Effector memory CD4-positive, alpha-beta T cell (primary cell): Measurements from ENCODE around the gene TREX2.

Experiments used
- DNase-seq, 3 donors: peaks; one replicate each; pipeline ENCODE4 v3.0.0-alpha.2; 2020
- H3K27ac ChIP-seq: 2 replicates; pipeline ENCODE4 v1.7.0; 2013; ENCODE audit warnings: mild to moderate bottlenecking, low read length, moderate library complexity; ENCODE audit not compliant: insufficient read depth, poor library complexity, severe bottlenecking
- H3K27me3 ChIP-seq: replicated peaks from 2 replicates; pipeline ENCODE4 v1.7.0; 2013; ENCODE audit warnings: mild to moderate bottlenecking, low read length; ENCODE audit not compliant: insufficient read depth, control insufficient read depth, poor library complexity, severe bottlenecking
- H3K36me3 ChIP-seq: 2 replicates; pipeline ENCODE4 v1.7.0; 2013; ENCODE audit warnings: mild to moderate bottlenecking, low read length, moderate library complexity; ENCODE audit not compliant: control insufficient read depth, insufficient read depth
- H3K4me1 ChIP-seq: 2 replicates; pipeline ENCODE4 v1.7.0; 2013; ENCODE audit warnings: low read length, mild to moderate bottlenecking; ENCODE audit not compliant: control insufficient read depth, insufficient read depth, poor library complexity, severe bottlenecking
- H3K4me3 ChIP-seq: 2 replicates; pipeline ENCODE4 v1.7.0; 2013; ENCODE audit warnings: low read length, low read depth, mild to moderate bottlenecking; ENCODE audit not compliant: insufficient read depth, poor library complexity, severe bottlenecking
- H3K9me3 ChIP-seq: 2 replicates; pipeline ENCODE4 v1.7.0; 2013; ENCODE audit warnings: mild to moderate bottlenecking, low read length, moderate library complexity; ENCODE audit not compliant: control insufficient read depth

The TREX2 gene

DNA sequence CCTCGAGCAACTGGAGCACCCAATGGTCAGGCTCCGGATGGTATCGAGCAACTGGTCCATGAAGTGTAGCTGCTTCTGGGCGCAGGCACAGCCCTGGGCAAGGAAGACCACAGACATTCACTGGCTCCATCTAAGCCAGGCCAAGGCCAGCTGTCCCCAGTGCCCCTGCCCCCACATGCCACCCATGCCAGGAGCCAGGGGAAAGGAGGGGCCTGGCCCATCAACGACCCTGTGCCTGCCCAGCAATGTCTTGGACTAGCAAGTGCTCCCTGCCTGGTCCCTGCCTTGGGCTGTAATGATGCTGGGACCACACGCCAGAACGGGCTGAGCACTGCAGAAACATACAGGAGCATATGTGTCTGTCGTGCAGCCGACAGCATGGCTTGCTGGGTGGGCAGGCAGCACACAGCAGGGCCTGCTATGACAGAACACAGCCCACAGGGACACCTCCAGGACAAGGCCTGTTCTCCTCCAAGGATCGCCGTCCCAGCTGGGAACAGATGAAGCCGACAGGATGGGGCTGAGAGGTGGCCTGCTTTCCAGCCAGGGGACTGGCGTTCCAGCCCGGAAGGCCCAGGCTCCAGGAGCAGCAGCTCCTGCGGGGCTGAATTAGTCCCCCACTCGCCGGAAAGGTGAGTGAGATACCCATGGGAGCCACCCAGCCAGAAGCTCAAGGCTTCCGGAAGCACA, 11.4 kb upstream of the TREX2 start:
- Histone ChIP-seq H3K4me1 (no peaks in the 10 kb centered on the region), H3K27me3 (no peaks in the 10 kb centered on the region), H3K4me3 (no peak overlapping the region), H3K9me3 (no peaks in the 10 kb centered on the region), H3K27ac (no peak overlapping the region), H3K36me3 (peaks cover 8% of the 10 kb centered on the region)
- DNase-seq: no peak

DNA sequence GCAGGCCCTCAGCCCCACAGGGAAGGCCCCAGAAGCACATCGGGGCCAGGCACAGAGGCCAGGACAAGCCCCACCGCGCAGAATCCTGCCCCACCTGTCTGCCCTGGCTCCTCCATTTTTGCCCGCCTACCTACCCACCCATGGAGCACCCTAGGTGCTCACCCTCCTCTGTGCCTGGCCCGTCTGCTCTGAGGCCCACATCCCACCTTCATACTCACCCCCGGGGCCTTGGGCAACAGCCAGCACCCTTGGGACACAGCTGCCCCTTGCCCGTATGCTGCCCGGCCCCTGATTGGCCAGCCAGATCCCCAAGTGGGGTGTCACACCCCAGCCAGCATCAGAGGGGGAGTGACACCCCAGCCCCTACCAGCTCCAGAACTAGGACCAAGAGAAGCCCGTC, 10.8 kb upstream of the TREX2 start:
- no peak overlapping the region for H3K4me3 ChIP-seq
- peaks cover 8% of the 10 kb centered on the region for H3K36me3 ChIP-seq
- H3K27me3 ChIP-seq: no peaks in the 10 kb centered on the region
- no peak overlapping the region for H3K27ac ChIP-seq
- H3K4me1 ChIP-seq: no peaks in the 10 kb centered on the region
- no peak for DNase-seq
- no peaks in the 10 kb centered on the region for H3K9me3 ChIP-seq

DNA sequence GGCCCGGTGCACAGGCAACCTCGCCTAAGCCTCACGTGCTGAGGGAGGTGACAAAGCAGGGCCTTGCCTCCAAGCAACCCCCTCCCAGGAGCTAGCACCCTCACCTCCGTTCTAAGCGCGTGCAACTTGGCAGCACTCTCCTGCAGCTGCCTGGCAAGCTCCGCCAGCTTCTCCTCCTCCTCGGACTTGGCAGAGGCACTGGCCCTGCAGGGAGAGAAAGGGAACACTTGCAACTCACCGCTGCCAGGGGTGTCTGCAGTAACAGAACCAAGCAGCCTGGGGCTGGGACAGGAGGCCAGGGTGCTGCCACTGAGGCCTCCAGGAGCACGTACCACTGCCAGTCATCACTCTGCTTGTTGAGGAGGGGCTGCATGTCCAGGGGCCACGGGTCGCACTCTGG, 10.3 kb upstream of the TREX2 start:
- no peak for DNase-seq
- no peak overlapping the region for H3K4me3 ChIP-seq
- H3K27me3 ChIP-seq: no peaks in the 10 kb centered on the region
- H3K9me3 ChIP-seq: no peaks in the 10 kb centered on the region
- H3K27ac ChIP-seq: no peak overlapping the region
- H3K36me3 ChIP-seq: peaks cover 8% of the 10 kb centered on the region
- H3K4me1 ChIP-seq: no peaks in the 10 kb centered on the region

DNA sequence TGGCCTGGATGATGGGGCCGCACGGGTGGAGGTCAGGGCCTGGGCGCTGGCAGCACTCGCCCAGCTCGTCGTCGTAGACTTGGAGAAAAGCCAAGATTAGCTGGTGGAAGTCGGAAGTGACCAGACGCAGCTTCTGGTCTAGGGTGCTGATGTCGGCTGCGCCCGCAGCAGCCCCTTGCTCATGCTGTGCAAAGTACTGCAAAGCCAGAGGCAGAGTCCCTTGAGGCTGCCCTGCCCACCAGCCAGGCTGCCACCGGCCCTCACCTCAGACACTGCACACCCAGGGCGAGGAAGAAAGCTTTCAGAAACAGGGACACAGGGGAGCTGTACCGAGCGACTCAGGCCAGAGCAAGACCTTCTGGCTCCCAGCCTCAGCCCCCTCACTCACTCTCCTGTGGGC, 9.7 kb upstream of the TREX2 start:
- Histone ChIP-seq H3K27me3 (no peaks in the 10 kb centered on the region), H3K9me3 (no peaks in the 10 kb centered on the region), H3K36me3 (peaks cover 8% of the 10 kb centered on the region), H3K27ac (no peak overlapping the region), H3K4me1 (no peaks in the 10 kb centered on the region), H3K4me3 (no peak overlapping the region)
- DNase-seq: no peak

DNA sequence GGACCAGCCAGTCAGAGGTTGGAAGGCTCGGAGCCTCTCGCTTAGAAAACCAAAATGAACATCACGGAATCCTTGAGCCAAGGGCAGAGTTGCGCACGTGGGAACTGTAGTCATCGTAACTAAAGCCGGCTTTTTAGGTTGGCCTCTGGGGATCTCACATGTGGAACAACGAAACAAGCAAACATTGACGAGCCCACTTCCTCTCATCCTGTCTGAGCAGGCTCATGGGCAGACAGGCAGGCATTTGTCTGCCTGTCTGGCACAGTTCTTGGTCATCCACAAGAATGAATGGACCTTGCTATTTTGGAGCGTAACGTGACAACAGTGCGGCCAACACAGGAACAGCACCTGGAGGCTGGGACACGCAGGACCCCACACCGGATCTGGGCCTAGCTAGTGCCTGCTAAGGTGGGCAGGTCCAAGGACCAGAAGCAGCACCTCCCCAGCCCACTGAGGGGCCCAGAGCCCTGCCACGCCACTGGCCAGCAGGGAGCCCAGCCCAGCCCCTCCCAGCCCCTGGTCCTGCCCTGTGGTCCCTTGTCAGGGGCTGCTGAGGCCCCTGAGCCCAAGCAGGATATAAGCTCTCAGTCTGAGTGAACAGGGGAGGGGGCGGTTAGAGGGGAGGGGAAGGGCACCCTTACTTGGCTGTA, 9.2 kb upstream of the TREX2 start:
- Histone ChIP-seq H3K9me3 (no peaks in the 10 kb centered on the region), H3K27me3 (no peaks in the 10 kb centered on the region), H3K27ac (no peak overlapping the region)

GRCh38 chrX:153450949-153451277, 5.1 kb upstream of the TREX2 start:
- Histone ChIP-seq H3K4me3 (no peak overlapping the region), H3K27ac (no peak overlapping the region), H3K36me3 (peaks cover 4% of the 10 kb centered on the region)

More for the DNA sequence above, 9.2 kb upstream of the TREX2 start:
- Histone ChIP-seq H3K4me3 (no peak overlapping the region), H3K4me1 (no peaks in the 10 kb centered on the region), H3K36me3 (peaks cover 8% of the 10 kb centered on the region)
- DNase-seq: no peak

GRCh38 chrX:153450114-153450948, 4.5 kb upstream of the TREX2 start:
- peaks cover 4% of the 10 kb centered on the region for H3K36me3 ChIP-seq
- H3K27me3 ChIP-seq: no peaks in the 10 kb centered on the region
- H3K9me3 ChIP-seq: no peaks in the 10 kb centered on the region
- no peaks in the 10 kb centered on the region for H3K4me1 ChIP-seq
- DNase-seq: no peak
- H3K27ac ChIP-seq: no peak overlapping the region
- no peak overlapping the region for H3K4me3 ChIP-seq

More at GRCh38 chrX:153450949-153451277, 5.1 kb upstream of the TREX2 start:
- Histone ChIP-seq H3K9me3 (no peaks in the 10 kb centered on the region), H3K4me1 (no peaks in the 10 kb centered on the region), H3K27me3 (no peaks in the 10 kb centered on the region)
- DNase-seq: no peak

DNA sequence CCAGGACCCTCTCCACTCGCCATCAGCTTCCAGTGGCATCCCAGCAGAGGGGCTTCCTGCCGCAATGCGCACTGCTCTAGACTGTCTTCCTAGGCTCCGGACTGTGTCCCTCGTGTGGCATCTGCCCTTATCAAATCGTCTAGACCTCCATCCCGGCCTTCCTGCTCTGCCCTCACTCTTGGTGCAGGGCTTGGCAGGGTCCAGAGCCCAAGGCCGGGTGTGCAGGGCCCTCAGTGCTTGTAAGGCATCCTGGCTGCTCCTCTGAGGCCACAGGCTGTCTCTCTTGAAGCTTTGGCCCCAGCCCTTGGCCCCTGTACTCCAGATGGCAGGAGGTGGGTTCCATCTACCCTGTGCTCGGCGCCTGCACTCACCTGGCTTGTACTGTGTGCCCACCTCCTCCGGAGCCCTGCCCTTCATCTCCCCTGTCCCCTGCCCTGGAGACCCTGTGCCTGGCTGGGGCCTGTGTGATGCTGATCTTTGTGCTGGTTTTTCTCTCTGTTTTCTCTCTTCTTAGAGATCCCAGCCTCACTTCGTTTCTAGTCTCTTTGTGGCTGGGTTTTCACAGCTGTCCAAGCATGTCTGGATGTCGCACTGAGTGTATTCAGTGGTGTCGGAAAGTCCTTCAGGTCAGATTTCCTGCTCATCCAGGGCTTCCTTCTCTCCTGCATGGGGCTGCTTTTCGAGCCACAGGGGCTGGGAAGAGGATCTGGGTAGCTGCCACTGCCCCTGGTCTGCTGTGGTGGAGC, 3.7 kb upstream of the TREX2 start:
- Histone ChIP-seq H3K4me3 (no peak overlapping the region), H3K4me1 (no peaks in the 10 kb centered on the region), H3K9me3 (no peaks in the 10 kb centered on the region), H3K27ac (no peak overlapping the region), H3K36me3 (no peaks in the 10 kb centered on the region), H3K27me3 (no peaks in the 10 kb centered on the region)
- no peak for DNase-seq

GRCh38 chrX:153448556-153449367, 2.9 kb upstream of the TREX2 start:
- DNase-seq: no peak
- Histone ChIP-seq H3K27me3 (no peaks in the 10 kb centered on the region), H3K27ac (no peak overlapping the region), H3K4me1 (no peaks in the 10 kb centered on the region), H3K36me3 (no peaks in the 10 kb centered on the region), H3K9me3 (no peaks in the 10 kb centered on the region), H3K4me3 (no peak overlapping the region)
